GM10266 (cell line): Measurements from ENCODE around the gene ARID3A.

ENCODE experiments used
- DNase-seq: peaks from one replicate; pipeline ENCODE4 v3.0.0; 2012; ENCODE audit errors: extremely low spot score
- CTCF ChIP-seq: IDR thresholded peaks from 2 replicates; pipeline ENCODE4 v1.5.1; 2012; ENCODE audit warnings: mild to moderate bottlenecking, low read depth; ENCODE audit not compliant: control insufficient read depth, insufficient read depth; ENCODE audit errors: missing control alignments

Gene ARID3A

GRCh38 chr19:934865-935479 lies 9.1 kb downstream of the ARID3A start:
- no peak for DNase-seq
- TF ChIP-seq CTCF, result no peak

GRCh38 chr19:936175-936546 lies 10.3 kb downstream of the ARID3A start:
- DNase-seq, result no peak
- no peak for TF ChIP-seq CTCF

GRCh38 chr19:937259-937694 lies 11.4 kb downstream of the ARID3A start:
- peak; percentile 71 for DNase-seq
- TF ChIP-seq CTCF, result no peak

- DNase-seq, result no peak
- no peak for TF ChIP-seq CTCF
Observed at GRCh38 chr19:938233-938923, 12.5 kb downstream of the ARID3A start.

GRCh38 chr19:939439-939838 lies 13.6 kb downstream of the ARID3A start:
- DNase-seq, result no peak
- no peak for TF ChIP-seq CTCF

GRCh38 chr19:939922-940321 lies 14.1 kb downstream of the ARID3A start:
- TF ChIP-seq CTCF, result no peak
- DNase-seq, result no peak

GRCh38 chr19:940591-941291 lies 14.9 kb downstream of the ARID3A start:
- no peak for DNase-seq
- TF ChIP-seq CTCF, result peak; percentile 24
